Peyer's patch (tissue), 4 donors: Measurements from ENCODE around the gene MRPL45.
"Not testable (repeated sequence)": the region's sequence is repeated elsewhere in the genome, so short reads cannot be mapped to it uniquely, and the experiment has no call there.

Experiments
- POLR2A ChIP-seq, 2 donors: fragments of 450-650 bp; IDR thresholded peaks; one replicate each; pipeline ENCODE4 v1.5.1; 2017; ENCODE audit warnings: antibody characterized with exemption in 2 of 2, mild to moderate bottlenecking in 2 of 2, moderate library complexity in 2 of 2
- TF ChIP-seq, protein P1 (sequence below), 6 experiments: fragments of 450-650 bp in 4 of 6; fragments of 200-600 bp in 2 of 6; sonication (generic) in 1 of 6; IDR thresholded peaks; one replicate each; pipeline ENCODE4 v1.5.1; 2017 to 2019; ENCODE audit warnings: antibody characterized with exemption in 6 of 6, mild to moderate bottlenecking in 3 of 6, moderate library complexity in 1 of 6

DNA sequence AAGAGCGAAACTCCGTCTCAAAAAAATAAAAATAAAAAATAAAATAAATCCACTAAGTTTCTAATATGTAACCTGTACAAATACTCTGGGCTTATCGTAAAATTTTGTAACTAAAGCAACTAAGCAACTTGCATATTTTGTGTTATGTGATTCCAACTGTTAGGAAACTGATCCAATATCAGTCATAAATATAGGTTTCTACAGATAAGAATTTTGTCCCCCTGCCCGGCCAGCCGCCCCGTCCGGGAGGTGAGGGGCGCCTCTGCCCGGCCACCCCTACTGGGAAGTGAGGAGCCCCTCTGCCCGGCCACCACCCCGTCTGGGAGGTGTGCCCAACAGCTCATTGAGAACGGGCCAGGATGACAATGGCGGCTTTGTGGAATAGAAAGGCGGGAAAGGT is 43.8 kb upstream of the MRPL45 start:
- TF ChIP-seq, protein P1, sequence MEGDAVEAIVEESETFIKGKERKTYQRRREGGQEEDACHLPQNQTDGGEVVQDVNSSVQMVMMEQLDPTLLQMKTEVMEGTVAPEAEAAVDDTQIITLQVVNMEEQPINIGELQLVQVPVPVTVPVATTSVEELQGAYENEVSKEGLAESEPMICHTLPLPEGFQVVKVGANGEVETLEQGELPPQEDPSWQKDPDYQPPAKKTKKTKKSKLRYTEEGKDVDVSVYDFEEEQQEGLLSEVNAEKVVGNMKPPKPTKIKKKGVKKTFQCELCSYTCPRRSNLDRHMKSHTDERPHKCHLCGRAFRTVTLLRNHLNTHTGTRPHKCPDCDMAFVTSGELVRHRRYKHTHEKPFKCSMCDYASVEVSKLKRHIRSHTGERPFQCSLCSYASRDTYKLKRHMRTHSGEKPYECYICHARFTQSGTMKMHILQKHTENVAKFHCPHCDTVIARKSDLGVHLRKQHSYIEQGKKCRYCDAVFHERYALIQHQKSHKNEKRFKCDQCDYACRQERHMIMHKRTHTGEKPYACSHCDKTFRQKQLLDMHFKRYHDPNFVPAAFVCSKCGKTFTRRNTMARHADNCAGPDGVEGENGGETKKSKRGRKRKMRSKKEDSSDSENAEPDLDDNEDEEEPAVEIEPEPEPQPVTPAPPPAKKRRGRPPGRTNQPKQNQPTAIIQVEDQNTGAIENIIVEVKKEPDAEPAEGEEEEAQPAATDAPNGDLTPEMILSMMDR (IDR thresholded peaks at IDR 0.05), result not testable (repeated sequence)
- TF ChIP-seq POLR2A (IDR thresholded peaks at IDR 0.05), result not testable (repeated sequence)
